Caco-2 (cell line): ENCODE results near the gene ZNF394. TPM values are rescaled to one million over a fixed set of nuclear protein-coding genes. Genes with fewer than 3 reads are reported as not detected.

Experiments used
- BruUV-seq: library from RNA; stranded (reverse); fragments of 400-500 nt; replicated peaks from 2 replicates; lab custom pipeline; 2021; lab: Mats Ljungman, UMichigan
- CTCF ChIA-PET: fragments of 300-600 bp; sonication (Branson Sonifier 250); formaldehyde crosslinking; loops from one replicate; lab custom pipeline; 2022; ENCODE audit warnings: antibody characterized with exemption; lab: Charles Lee
- POLR2A ChIA-PET: fragments of 300-600 bp; sonication (Branson Sonifier 250); formaldehyde crosslinking; loops from one replicate; lab custom pipeline; 2022; ENCODE audit warnings: antibody characterized with exemption; lab: Charles Lee
- DNase-seq, 2 experiments: peaks; one replicate each; pipeline versions ENCODE4 v3.0.0 to v3.0.0-alpha.2; 2020 to 2022
- H3K27me3 ChIP-seq: replicated peaks from 2 replicates; pipeline ENCODE4 v1.6.0; 2011; ENCODE audit warnings: low read length; ENCODE audit not compliant: control insufficient read depth, insufficient read depth
- H3K36me3 ChIP-seq: 2 replicates; pipeline ENCODE4 v1.5.1; 2011; ENCODE audit warnings: low read length; ENCODE audit not compliant: control insufficient read depth, insufficient read depth
- H3K4me1 ChIP-seq: fragments of 250-450 bp; sonication (Bioruptor Pico); 2 replicates; pipeline ENCODE4 v1.5.1; 2020; ENCODE audit warnings: mild to moderate bottlenecking
- H3K4me3 ChIP-seq: 2 replicates; pipeline ENCODE4 v1.5.1; 2011; ENCODE audit warnings: low read depth, mild to moderate bottlenecking, control low read depth, low read length
- H3K9me3 ChIP-seq: fragments of 250-450 bp; sonication (Bioruptor Pico); 2 replicates; pipeline ENCODE4 v1.5.1; 2020; ENCODE audit warnings: mild to moderate bottlenecking, moderate library complexity
- H3K27ac Mint-ChIP-seq: one replicate; pipeline ENCODE4 v1.8.0; 2022; ENCODE audit warnings: mixed read lengths; ENCODE audit not compliant: unreplicated experiment
- H3K27me3 Mint-ChIP-seq: one replicate; pipeline ENCODE4 v1.8.0; 2022; ENCODE audit warnings: mixed read lengths; ENCODE audit not compliant: insufficient read depth, unreplicated experiment
- H3K36me3 Mint-ChIP-seq: one replicate; pipeline ENCODE4 v1.8.0; 2022; ENCODE audit warnings: mild to moderate bottlenecking, mixed read lengths; ENCODE audit not compliant: insufficient read depth, unreplicated experiment
- H3K4me1 Mint-ChIP-seq: one replicate; pipeline ENCODE4 v1.8.0; 2022; ENCODE audit warnings: low read depth, mixed read lengths; ENCODE audit not compliant: unreplicated experiment
- H3K4me3 Mint-ChIP-seq: one replicate; pipeline ENCODE4 v1.8.0; 2022; ENCODE audit warnings: mild to moderate bottlenecking, moderate library complexity, mixed read lengths; ENCODE audit not compliant: unreplicated experiment
- H3K9me3 Mint-ChIP-seq: one replicate; pipeline ENCODE4 v1.8.0; 2022; ENCODE audit warnings: mixed read lengths; ENCODE audit not compliant: unreplicated experiment
- CTCF ChIP-seq, 2 experiments: fragments of 200-600 bp in 1 of 2; IDR thresholded peaks; 1 replicate in 1 of 2; 2 replicates in 1 of 2; pipeline versions ENCODE4 v1.5.1 to v1.8.0; 2011 to 2022; ENCODE audit warnings: antibody characterized with exemption in 1 of 2, control low read depth in 1 of 2, inconsistent platforms in 1 of 2, low read depth in 1 of 2, low read length in 1 of 2, mild to moderate bottlenecking in 1 of 2, moderate library complexity in 1 of 2; ENCODE audit not compliant: insufficient read depth in 1 of 2, severe bottlenecking in 1 of 2, unreplicated experiment in 1 of 2
- intact Hi-C: fragments of 100-400 bp; cut with micrococcal nuclease; formaldehyde crosslinking; loops from one replicate; pipeline ENCODE4 v1.10.0; 2022; ENCODE audit not compliant: unreplicated experiment
- total RNA-seq: library from RNA; stranded (reverse); gene quantifications from 2 replicates; pipeline ENCODE4 v1.2.3, GENCODE V29; 2022

ZNF394 gene
- total RNA-seq, 1 experiment from 2014 or later: 31.8 TPM

- intact Hi-C loops: no loop called here
- no peaks in the 10 kb centered on the region for H3K27me3 Mint-ChIP-seq
- no peaks in the 10 kb centered on the region for H3K4me1 ChIP-seq
- no TSS peak for BruUV-seq
- peaks cover 7% of the 10 kb centered on the region for H3K9me3 ChIP-seq
- H3K9me3 Mint-ChIP-seq: peaks cover 18% of the 10 kb centered on the region
- no peak overlapping the region for H3K4me3 Mint-ChIP-seq
- no peak for TF ChIP-seq CTCF (IDR thresholded peaks at IDR 0.05; ENCODE audit: insufficient read depth in 1 of 2, low read depth in 1 of 2, low read length in 1 of 2, severe bottlenecking in 1 of 2, unreplicated experiment in 1 of 2)
- no peaks in the 10 kb centered on the region for H3K27me3 ChIP-seq
- H3K27ac Mint-ChIP-seq: no peak overlapping the region
- H3K36me3 Mint-ChIP-seq: peaks cover 6% of the 10 kb centered on the region
- POLR2A ChIA-PET: no interaction called here
- DNase-seq: no peak
- no peak overlapping the region for H3K4me3 ChIP-seq
- CTCF ChIA-PET: interaction anchor here (0.6 kb wide), 1 partner anchor 15 kb away, joined by 3 read pairs; no protein-coding TSS in a partner anchor
- H3K36me3 ChIP-seq: no peaks in the 10 kb centered on the region
- no peaks in the 10 kb centered on the region for H3K4me1 Mint-ChIP-seq
Observed at GRCh38 chr7:99540542-99540941, 40.5 kb upstream of the ZNF394 start.

- POLR2A ChIA-PET: no interaction called here
- H3K4me1 ChIP-seq: no peaks in the 10 kb centered on the region
- no peak for TF ChIP-seq CTCF (IDR thresholded peaks at IDR 0.05; ENCODE audit: insufficient read depth in 1 of 2, low read depth in 1 of 2, low read length in 1 of 2, severe bottlenecking in 1 of 2, unreplicated experiment in 1 of 2)
- Mint-ChIP-seq H3K27ac (no peak overlapping the region), H3K36me3 (peaks cover 6% of the 10 kb centered on the region), H3K9me3 (peaks cover 18% of the 10 kb centered on the region), H3K4me1 (no peaks in the 10 kb centered on the region), H3K4me3 (no peak overlapping the region), H3K27me3 (no peaks in the 10 kb centered on the region)
- CTCF ChIA-PET: no interaction called here
- no peak for DNase-seq
- intact Hi-C loops: no loop called here
- H3K27me3 ChIP-seq: no peaks in the 10 kb centered on the region
- no TSS peak for BruUV-seq
- H3K9me3 ChIP-seq: peaks cover 7% of the 10 kb centered on the region
- H3K4me3 ChIP-seq: no peak overlapping the region
- H3K36me3 ChIP-seq: no peaks in the 10 kb centered on the region
Observed at GRCh38 chr7:99539213-99539811, 39.2 kb upstream of the ZNF394 start.

- H3K36me3 ChIP-seq: peaks cover 4% of the 10 kb centered on the region
- no peak for TF ChIP-seq CTCF (IDR thresholded peaks at IDR 0.05; ENCODE audit: insufficient read depth in 1 of 2, low read depth in 1 of 2, low read length in 1 of 2, severe bottlenecking in 1 of 2, unreplicated experiment in 1 of 2)
- CTCF ChIA-PET: no interaction called here
- Mint-ChIP-seq H3K36me3 (peaks cover 34% of the 10 kb centered on the region), H3K9me3 (peaks cover 26% of the 10 kb centered on the region), H3K4me3 (no peak overlapping the region), H3K27me3 (no peaks in the 10 kb centered on the region), H3K4me1 (no peaks in the 10 kb centered on the region), H3K27ac (no peak overlapping the region)
- no peaks in the 10 kb centered on the region for H3K27me3 ChIP-seq
- no TSS peak for BruUV-seq
- POLR2A ChIA-PET: no interaction called here
- no peak for DNase-seq
- H3K4me3 ChIP-seq: no peak overlapping the region
- intact Hi-C loops: no loop called here
- no peaks in the 10 kb centered on the region for H3K4me1 ChIP-seq
- H3K9me3 ChIP-seq: peaks cover 23% of the 10 kb centered on the region
Observed at GRCh38 chr7:99535667-99536066, 35.6 kb upstream of the ZNF394 start.
